HCT116 (cell line): ENCODE data around the gene SLC7A9. TPM values are rescaled to one million over a fixed set of nuclear protein-coding genes. Genes with fewer than 3 reads are reported as not detected.

ENCODE experiments used
- ATAC-seq: fragments of 200-7000 bp; cut with Tn5 transposase; 2 replicates; pipeline ENCODE4 v1.9.1; 2020; ENCODE audit warnings: mild to moderate bottlenecking, moderate library complexity
- BruUV-seq: library from RNA; stranded (reverse); fragments of 400-500 nt; replicated peaks from 2 replicates; lab custom pipeline; 2021; lab: Mats Ljungman, UMichigan
- CTCF ChIA-PET: fragments of 300-600 bp; sonication (Branson Sonifier 250); formaldehyde crosslinking; loops from one replicate; lab custom pipeline; 2021; ENCODE audit warnings: antibody characterized with exemption; lab: Charles Lee
- POLR2A ChIA-PET: fragments of 300-600, 350-600 bp; sonication (Branson Sonifier 250); formaldehyde crosslinking; loops from one replicate; lab custom pipeline; 2021; ENCODE audit warnings: antibody characterized with exemption; lab: Charles Lee
- RAD21 ChIA-PET, 2 experiments: fragments of 300-600 bp; sonication (Branson Sonifier 250); formaldehyde crosslinking; loops; one replicate each; lab custom pipeline; 2023; ENCODE audit warnings: low total read pairs in 2 of 2; ENCODE audit not compliant: uncharacterized antibody in 2 of 2, unreplicated experiment in 2 of 2, low non-redundant PET in 1 of 2; lab: Charles Lee
- DNase-seq: peaks from one replicate; pipeline ENCODE4 v3.0.0-alpha.2; 2010; ENCODE audit warnings: low read depth, low spot score
- H2AFZ ChIP-seq: fragments of 200-600 bp; shearing (Covaris generic), sonication (generic); 2 replicates; pipeline ENCODE4 v1.6.1; 2017; ENCODE audit warnings: low read depth, mixed run types, mixed read lengths, antibody characterized with exemption, low read length; ENCODE audit not compliant: poor library complexity, severe bottlenecking
- H3K27ac ChIP-seq: 2 replicates; pipeline ENCODE4 v1.5.1; 2012; ENCODE audit warnings: low read depth, low read length
- H3K27me3 ChIP-seq: fragments of 200-600 bp; sonication (generic); 2 replicates; pipeline ENCODE4 v1.6.1; 2016; ENCODE audit warnings: mixed run types, low read length, mixed read lengths; ENCODE audit not compliant: insufficient read depth
- H3K36me3 ChIP-seq, 2 experiments: fragments of 200-500 bp in 1 of 2; fragments of 200-600 bp in 1 of 2; sonication (Bioruptor generic) in 1 of 2; sonication (generic) in 1 of 2; 2 replicates each; pipeline versions ENCODE4 v1.5.1 to v1.6.1; 2014 to 2016; ENCODE audit warnings: low read length in 2 of 2, inconsistent platforms in 1 of 2, mixed read lengths in 1 of 2, mixed run types in 1 of 2; ENCODE audit not compliant: insufficient read depth in 2 of 2, control insufficient read depth in 1 of 2
- H3K4me1 ChIP-seq, 2 experiments: fragments of 200-600 bp in 1 of 2; sonication (generic) in 1 of 2; 2 replicates each; pipeline versions ENCODE4 v1.5.1 to v1.6.1; 2012 to 2017; ENCODE audit warnings: low read length in 2 of 2, inconsistent platforms in 1 of 2, mild to moderate bottlenecking in 1 of 2, mixed read lengths in 1 of 2, mixed run types in 1 of 2, moderate library complexity in 1 of 2; ENCODE audit not compliant: insufficient read depth in 2 of 2, control insufficient read depth in 1 of 2
- H3K4me2 ChIP-seq: fragments of 200-600 bp; sonication (generic); 2 replicates; pipeline ENCODE4 v1.6.1; 2017; ENCODE audit warnings: mixed run types, low read length, mixed read lengths
- H3K4me3 ChIP-seq, 2 experiments: fragments of 200-600 bp in 1 of 2; sonication (generic) in 1 of 2; replicated peaks in 1 of 2; 2 replicates each; pipeline ENCODE4 v1.5.1; 2011 to 2016; ENCODE audit warnings: low read length in 2 of 2, control low read depth in 1 of 2, low read depth in 1 of 2, mild to moderate bottlenecking in 1 of 2, mixed read lengths in 1 of 2, mixed run types in 1 of 2
- H3K79me2 ChIP-seq: fragments of 200-600 bp; sonication (generic); 2 replicates; pipeline ENCODE4 v1.6.1; 2017; ENCODE audit warnings: mild to moderate bottlenecking, mixed run types, low read length, moderate library complexity, mixed read lengths; ENCODE audit not compliant: insufficient read depth
- H3K9ac ChIP-seq: fragments of 200-600 bp; sonication (generic); 2 replicates; pipeline ENCODE4 v1.6.1; 2016; ENCODE audit warnings: low read length, mixed read lengths
- H3K9me2 ChIP-seq: fragments of 200-600 bp; sonication (generic), shearing (Covaris generic); 2 replicates; pipeline ENCODE4 v1.6.1; 2017; ENCODE audit warnings: mixed run types, mild to moderate bottlenecking, moderate library complexity; ENCODE audit not compliant: insufficient read depth
- H3K9me3 ChIP-seq, 2 experiments: fragments of 200-500 bp in 1 of 2; fragments of 200-600 bp in 1 of 2; sonication (Bioruptor generic) in 1 of 2; sonication (generic) in 1 of 2; 2 replicates each; pipeline ENCODE4 v1.6.1; 2014 to 2017; ENCODE audit warnings: low read length in 2 of 2, mixed read lengths in 2 of 2, inconsistent platforms in 1 of 2, low read depth in 1 of 2, mild to moderate bottlenecking in 1 of 2, mixed run types in 1 of 2, moderate library complexity in 1 of 2; ENCODE audit not compliant: control insufficient read depth in 1 of 2, insufficient read depth in 1 of 2
- H4K20me1 ChIP-seq: fragments of 200-600 bp; sonication (generic), shearing (Covaris generic); 2 replicates; pipeline ENCODE4 v1.6.1; 2017; ENCODE audit warnings: mixed run types, mild to moderate bottlenecking, moderate library complexity; ENCODE audit not compliant: insufficient read depth
- CBX3 ChIP-seq: IDR thresholded peaks from 2 replicates; pipeline ENCODE4 v1.6.1; 2012; ENCODE audit warnings: low read depth
- EGR1 ChIP-seq: IDR thresholded peaks from 2 replicates; pipeline ENCODE4 v1.6.1; 2012; ENCODE audit warnings: low read depth
- ELF1 ChIP-seq: IDR thresholded peaks from 2 replicates; pipeline ENCODE4 v1.6.1; 2012; ENCODE audit warnings: low read depth, borderline replicate concordance
- EZH2phosphoT487 ChIP-seq: fragments of 200-600 bp; IDR thresholded peaks from 2 replicates; pipeline ENCODE4 v1.6.1; 2018; ENCODE audit warnings: antibody characterized with exemption, borderline replicate concordance
- FOSL1 ChIP-seq: IDR thresholded peaks from 2 replicates; pipeline ENCODE4 v1.6.1; 2012; ENCODE audit warnings: low read depth
- JUND ChIP-seq: IDR thresholded peaks from 2 replicates; pipeline ENCODE4 v1.6.1; 2012
- POLR2A ChIP-seq: IDR thresholded peaks from 2 replicates; pipeline ENCODE4 v1.7.0; 2011; ENCODE audit warnings: borderline replicate concordance; ENCODE audit not compliant: insufficient read depth, insufficient read length; ENCODE audit errors: extremely low read depth
- POLR2AphosphoS5 ChIP-seq: IDR thresholded peaks from 2 replicates; pipeline ENCODE4 v1.6.1; 2011; ENCODE audit warnings: mild to moderate bottlenecking, low read depth, low read length, moderate library complexity
- RAD21 ChIP-seq: IDR thresholded peaks from 2 replicates; pipeline ENCODE4 v1.6.1; 2012; ENCODE audit warnings: low read depth, mild to moderate bottlenecking
- REST ChIP-seq: IDR thresholded peaks from 2 replicates; pipeline ENCODE4 v1.6.1; 2012; ENCODE audit warnings: low read depth
- SIN3A ChIP-seq: IDR thresholded peaks from 2 replicates; pipeline ENCODE4 v1.6.1; 2012; ENCODE audit warnings: low read depth
- SP1 ChIP-seq: IDR thresholded peaks from 2 replicates; pipeline ENCODE4 v1.6.1; 2012; ENCODE audit warnings: low read depth
- SRF ChIP-seq: IDR thresholded peaks from 2 replicates; pipeline ENCODE4 v1.6.1; 2012; ENCODE audit warnings: low read depth
- TCF7L2 ChIP-seq: IDR thresholded peaks from 2 replicates; pipeline ENCODE4 v1.7.0; 2011; ENCODE audit warnings: borderline replicate concordance, inconsistent platforms; ENCODE audit not compliant: insufficient read depth, insufficient read length; ENCODE audit errors: extremely low read depth
- ZFX ChIP-seq: fragments of 450-650 bp; IDR thresholded peaks from 2 replicates; pipeline ENCODE4 v1.6.1; 2017
- ZNF274 ChIP-seq: fragments of 200-500 bp; sonication (Bioruptor generic); IDR thresholded peaks from 2 replicates; pipeline ENCODE4 v1.6.1; 2014; ENCODE audit warnings: mild to moderate bottlenecking, low read depth, low read length, inconsistent platforms
- intact Hi-C: fragments of 100-400 bp; cut with micrococcal nuclease; formaldehyde crosslinking; loops from 2 replicates; pipeline ENCODE4 v1.10.0; 2022
- total RNA-seq: library from RNA; stranded (reverse); gene quantifications from one replicate; pipeline ENCODE4 v1.2.1, GENCODE V29; 2021; ENCODE audit not compliant: unreplicated experiment
- TF ChIP-seq, protein P1 (sequence below): IDR thresholded peaks from 2 replicates; pipeline ENCODE4 v1.6.1; 2012
- TF ChIP-seq, protein P2 (sequence below): IDR thresholded peaks from 2 replicates; pipeline ENCODE4 v1.6.1; 2011; ENCODE audit warnings: mild to moderate bottlenecking, low read length, moderate library complexity; ENCODE audit not compliant: insufficient replicate concordance; ENCODE audit errors: extremely low read depth

The SLC7A9 gene
- total RNA-seq, 1 experiment from 2014 or later, result 0.42 TPM

DNA sequence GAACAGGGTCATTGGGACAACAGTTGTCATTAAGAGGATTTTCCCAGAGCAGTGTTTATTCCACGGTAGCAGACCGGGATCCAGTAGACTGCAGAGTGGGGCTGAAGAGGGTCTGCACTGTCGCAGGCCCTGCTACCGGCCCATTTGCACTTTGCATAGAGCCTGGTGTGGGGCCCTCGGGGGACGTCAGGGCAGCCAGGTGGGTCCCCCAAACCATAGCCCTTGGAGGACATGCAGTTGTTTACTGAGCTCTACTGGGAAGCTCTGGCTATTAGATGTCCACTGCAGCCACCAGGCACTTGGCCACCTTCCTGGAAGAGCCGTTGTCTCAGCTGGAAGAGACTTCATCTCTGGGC lies 45.8 kb downstream of the SLC7A9 start:
- ATAC-seq (no peak), DNase-seq (no peak)
- no peak overlapping the region for H3K4me2 ChIP-seq
- no TSS peak for BruUV-seq
- no peaks in the 10 kb centered on the region for H3K9me3 ChIP-seq
- no peak overlapping the region for H3K4me3 ChIP-seq
- H3K27me3 ChIP-seq, result no peaks in the 10 kb centered on the region
- ChIA-PET RAD21 (no interaction called here), POLR2A (no interaction called here), CTCF (no interaction called here)
- no peak overlapping the region for H2AFZ ChIP-seq
- no peaks in the 10 kb centered on the region for H3K36me3 ChIP-seq
- no peaks in the 10 kb centered on the region for H3K79me2 ChIP-seq
- H3K27ac ChIP-seq, result no peak overlapping the region
- no peak for TF ChIP-seq FOSL1
- TF ChIP-seq SP1, result no peak
- TF ChIP-seq ZFX, result no peak
- no peak for TF ChIP-seq CBX3
- TF ChIP-seq REST, result no peak
- no peak for TF ChIP-seq SRF
- no peak for TF ChIP-seq RAD21
- no peak for TF ChIP-seq SIN3A
- TF ChIP-seq EGR1, result no peak
- no peak for TF ChIP-seq EZH2phosphoT487
- TF ChIP-seq TCF7L2, result no peak
- TF ChIP-seq, protein P1, sequence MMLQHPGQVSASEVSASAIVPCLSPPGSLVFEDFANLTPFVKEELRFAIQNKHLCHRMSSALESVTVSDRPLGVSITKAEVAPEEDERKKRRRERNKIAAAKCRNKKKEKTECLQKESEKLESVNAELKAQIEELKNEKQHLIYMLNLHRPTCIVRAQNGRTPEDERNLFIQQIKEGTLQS, result no peak
- TF ChIP-seq POLR2A, result no peak
- no peak for TF ChIP-seq ELF1
- TF ChIP-seq JUND, result no peak
- TF ChIP-seq POLR2AphosphoS5, result no peak
- no peak for TF ChIP-seq ZNF274
- TF ChIP-seq, protein P2, sequence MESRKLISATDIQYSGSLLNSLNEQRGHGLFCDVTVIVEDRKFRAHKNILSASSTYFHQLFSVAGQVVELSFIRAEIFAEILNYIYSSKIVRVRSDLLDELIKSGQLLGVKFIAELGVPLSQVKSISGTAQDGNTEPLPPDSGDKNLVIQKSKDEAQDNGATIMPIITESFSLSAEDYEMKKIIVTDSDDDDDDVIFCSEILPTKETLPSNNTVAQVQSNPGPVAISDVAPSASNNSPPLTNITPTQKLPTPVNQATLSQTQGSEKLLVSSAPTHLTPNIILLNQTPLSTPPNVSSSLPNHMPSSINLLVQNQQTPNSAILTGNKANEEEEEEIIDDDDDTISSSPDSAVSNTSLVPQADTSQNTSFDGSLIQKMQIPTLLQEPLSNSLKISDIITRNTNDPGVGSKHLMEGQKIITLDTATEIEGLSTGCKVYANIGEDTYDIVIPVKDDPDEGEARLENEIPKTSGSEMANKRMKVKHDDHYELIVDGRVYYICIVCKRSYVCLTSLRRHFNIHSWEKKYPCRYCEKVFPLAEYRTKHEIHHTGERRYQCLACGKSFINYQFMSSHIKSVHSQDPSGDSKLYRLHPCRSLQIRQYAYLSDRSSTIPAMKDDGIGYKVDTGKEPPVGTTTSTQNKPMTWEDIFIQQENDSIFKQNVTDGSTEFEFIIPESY, result no peak
- no peaks in the 10 kb centered on the region for H3K4me1 ChIP-seq
- H3K9ac ChIP-seq, result no peak overlapping the region
- H3K9me2 ChIP-seq, result no peaks in the 10 kb centered on the region
- intact Hi-C loops, result no loop called here
- H4K20me1 ChIP-seq, result no peaks in the 10 kb centered on the region
